Activated CD8-positive, alpha-beta memory T cell treated with anti-CD3 and anti-CD28 coated beads, Interleukin-2, amount 50 U/mL, for 4 hours (primary cell): ENCODE data around the gene MPPED1.

Experiments used
- DNase-seq: peaks from one replicate; pipeline ENCODE4 v3.0.0-alpha.2; 2020

The MPPED1 gene

GRCh38 chr22:43529934-43530333 is 118.1 kb downstream of the MPPED1 start:
- DNase-seq: no peak

DNA sequence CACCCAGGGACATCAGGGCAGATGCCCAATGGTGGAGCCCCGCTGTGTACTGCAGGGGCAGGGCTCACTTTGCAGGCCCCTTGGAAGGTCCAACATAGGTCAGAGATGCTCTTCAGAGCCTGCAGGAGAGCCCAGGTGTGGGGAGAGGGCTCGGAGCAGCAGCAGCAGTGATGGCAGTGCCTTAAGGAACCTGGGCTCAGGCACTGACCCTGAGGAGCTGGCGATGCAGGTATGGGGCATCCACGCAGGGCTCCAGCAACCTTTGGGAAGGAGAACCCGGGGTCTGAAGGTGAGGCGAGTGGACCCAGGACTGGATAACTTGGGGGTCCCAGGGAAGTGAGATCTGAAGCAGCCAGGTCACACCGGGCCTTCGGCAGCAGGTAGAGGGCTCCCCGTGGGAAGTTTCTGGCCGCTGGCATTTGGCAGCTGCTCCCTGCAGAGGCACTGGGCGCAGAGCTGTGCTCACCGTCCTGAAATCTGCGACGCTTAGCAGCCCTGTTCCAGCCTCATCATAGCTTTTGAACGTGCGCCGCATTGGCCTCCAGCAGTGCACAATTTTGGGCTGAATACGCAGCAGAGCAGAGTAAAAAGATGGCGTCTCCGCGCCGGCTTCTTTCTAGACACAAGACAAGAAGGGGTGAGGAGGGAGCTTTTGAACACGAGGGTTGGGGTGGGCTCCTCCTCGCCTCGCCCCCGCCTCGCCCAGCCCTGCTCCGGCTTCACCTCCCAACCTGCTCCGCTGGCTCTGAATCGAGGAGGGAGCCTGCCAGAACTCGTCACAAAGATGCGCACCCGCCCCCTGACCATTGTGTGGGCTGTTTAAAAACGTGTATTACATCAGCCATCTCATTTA is 118.8 kb downstream of the MPPED1 start:
- no peak for DNase-seq

DNA sequence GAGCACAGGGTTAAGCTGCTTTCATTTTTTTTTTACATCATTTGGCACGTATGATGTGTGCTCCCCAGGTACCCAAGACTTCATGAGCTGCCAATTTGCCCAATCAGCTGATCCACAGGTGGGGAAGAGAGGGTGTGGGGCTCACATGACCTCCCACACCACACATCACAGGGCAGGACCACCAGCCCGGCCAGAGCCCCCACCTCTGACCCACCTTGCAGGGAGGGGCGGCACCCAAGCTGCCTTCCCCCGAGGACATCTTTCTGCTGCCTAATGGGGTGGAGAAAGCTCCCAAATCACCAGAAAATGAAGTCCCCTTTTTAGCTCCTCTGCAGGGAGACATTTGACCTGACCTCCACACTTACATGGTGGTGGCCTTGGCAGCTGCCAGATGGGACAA is 119.8 kb downstream of the MPPED1 start:
- no peak for DNase-seq

- no peak for DNase-seq
These were observed 120.7 kb downstream of the MPPED1 start for GRCh38 chr22:43532301-43533155.

- no peak for DNase-seq
These were observed 121.3 kb downstream of the MPPED1 start for GRCh38 chr22:43533156-43533530.

GRCh38 chr22:43533656-43534428 is 122.0 kb downstream of the MPPED1 start:
- DNase-seq: no peak

DNA sequence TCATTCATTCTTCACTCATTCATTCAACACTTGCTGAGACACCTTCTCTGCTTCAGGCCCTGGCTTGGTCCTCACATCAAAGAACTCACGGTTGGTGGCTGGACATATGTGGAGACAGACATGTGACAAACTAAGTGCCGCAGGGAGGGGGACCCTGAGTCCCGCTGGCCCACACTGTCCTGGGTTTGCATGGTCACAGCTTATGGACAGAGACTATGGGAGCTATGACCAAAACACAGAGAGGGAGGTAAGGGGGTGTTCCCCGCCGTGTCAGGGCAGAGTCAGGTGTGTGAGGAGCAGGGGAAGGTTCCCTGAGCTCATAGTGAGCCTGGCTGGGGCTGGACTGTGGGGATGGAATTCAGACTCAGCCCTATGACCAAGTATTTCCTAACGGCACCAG is 123.1 kb downstream of the MPPED1 start:
- DNase-seq: no peak

DNA sequence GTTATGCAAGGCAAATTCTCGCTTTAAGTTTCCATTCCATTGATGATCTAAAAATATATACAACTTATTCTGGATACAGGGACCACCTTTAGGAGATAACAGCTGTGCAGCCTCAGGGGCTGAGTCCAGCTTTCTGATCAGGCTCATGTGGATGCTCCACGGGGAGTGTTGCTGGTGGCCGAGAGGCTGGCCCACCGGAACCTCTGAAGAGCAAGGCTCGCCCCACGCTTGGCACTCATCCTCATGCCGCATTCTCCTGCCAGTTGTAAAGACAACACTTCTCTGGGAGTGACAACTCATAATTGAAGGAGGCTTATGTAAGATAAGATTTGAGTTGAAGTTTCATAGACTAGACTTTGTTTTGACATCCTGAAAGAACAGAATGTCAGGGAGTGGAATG is 123.5 kb downstream of the MPPED1 start:
- no peak for DNase-seq

DNA sequence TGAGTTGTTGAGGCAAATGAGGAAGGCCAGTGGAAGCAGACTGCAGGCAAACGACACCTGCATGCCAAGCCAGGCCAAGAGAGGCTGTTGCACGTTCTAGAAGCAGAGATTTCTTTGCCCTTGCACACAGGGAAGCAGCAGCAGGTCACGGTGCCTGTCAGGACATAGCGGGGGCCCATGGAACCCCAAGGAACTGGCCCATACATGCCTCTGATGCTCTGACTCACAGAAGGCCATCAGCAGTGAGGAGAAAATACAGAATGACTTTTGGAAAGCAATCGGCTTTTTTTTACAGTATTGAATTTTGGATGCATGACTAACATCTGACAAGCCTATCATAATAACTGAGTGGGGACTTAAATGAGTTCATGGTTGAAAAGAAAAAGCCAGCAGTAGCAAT is 123.9 kb downstream of the MPPED1 start:
- no peak for DNase-seq

DNA sequence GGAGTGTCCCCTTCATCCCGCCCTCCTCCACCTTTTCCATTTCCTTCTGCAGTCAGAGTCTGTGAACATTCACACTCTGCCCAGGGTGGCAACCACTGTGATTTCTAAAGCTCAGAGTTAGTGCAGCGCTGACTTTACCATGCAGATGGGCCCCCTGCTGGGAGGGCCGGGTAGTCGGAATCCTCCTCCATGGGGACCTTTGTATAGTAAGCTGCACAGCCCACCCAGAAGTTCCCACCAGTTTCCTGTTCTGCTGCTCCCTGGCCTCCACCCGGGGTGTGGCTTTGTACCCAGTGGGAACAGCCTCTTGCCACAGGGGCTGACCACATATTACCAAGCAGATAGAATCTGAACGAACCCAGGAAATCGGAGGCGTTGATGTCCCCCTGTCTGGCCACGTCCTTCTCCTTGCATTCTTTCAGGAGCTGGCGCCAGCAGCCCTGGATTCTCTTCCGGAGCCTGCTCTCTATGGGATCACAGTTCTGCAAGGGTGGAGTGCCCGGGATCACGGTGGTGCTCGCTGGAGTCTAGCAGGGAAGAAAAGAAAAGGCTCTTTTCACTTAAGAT is 125.3 kb downstream of the MPPED1 start:
- DNase-seq: no peak

- no peak for DNase-seq
These were observed 128.0 kb downstream of the MPPED1 start for GRCh38 chr22:43539572-43540528.

GRCh38 chr22:43540529-43540923 is 128.7 kb downstream of the MPPED1 start:
- DNase-seq: no peak

GRCh38 chr22:43541022-43541421 is 129.2 kb downstream of the MPPED1 start:
- DNase-seq: no peak

DNA sequence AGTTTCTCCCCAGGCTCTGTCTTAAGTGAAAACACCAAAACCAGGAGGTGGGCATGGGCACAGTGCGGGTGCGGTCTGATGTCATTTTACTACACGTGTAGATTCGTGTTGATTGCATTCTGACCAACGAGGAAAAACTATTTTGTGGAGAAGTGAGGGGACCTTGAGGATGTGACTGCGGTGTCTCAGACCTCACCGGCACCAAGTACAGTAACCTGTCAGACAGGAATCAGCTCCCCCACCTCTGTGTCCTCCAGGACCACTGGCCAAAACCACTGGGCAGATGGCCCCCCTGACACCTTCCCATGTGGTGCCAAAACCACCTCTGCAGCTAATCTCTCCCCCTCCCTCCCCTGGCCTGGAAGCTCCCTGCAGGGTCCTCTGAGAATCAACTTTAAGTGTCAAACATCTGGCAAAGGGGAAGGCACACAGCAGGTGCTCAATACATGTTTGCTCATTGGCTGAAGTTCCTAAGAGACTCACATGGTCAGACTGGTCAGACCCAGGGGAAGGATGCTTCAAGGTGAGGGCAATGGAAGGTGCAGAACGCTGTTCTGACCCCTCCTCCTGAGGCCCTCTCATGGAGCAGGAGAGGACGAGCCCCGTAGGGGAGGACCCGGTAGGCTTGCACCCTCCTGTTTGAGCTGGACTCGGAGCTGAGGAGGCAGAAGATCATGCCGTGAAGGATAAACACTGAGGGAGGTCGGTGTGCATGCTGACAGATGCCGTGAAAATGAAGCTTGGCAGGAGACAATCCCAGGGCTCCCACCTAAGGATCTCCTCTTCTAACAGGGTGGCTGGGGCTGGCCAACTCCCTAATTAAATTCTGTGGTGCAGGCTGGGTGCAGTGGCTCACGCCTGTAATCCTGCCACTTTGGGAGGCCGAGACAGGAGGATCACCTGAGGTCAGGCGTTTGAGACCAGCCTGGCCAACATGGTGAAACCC is 129.9 kb downstream of the MPPED1 start:
- no peak for DNase-seq

DNA sequence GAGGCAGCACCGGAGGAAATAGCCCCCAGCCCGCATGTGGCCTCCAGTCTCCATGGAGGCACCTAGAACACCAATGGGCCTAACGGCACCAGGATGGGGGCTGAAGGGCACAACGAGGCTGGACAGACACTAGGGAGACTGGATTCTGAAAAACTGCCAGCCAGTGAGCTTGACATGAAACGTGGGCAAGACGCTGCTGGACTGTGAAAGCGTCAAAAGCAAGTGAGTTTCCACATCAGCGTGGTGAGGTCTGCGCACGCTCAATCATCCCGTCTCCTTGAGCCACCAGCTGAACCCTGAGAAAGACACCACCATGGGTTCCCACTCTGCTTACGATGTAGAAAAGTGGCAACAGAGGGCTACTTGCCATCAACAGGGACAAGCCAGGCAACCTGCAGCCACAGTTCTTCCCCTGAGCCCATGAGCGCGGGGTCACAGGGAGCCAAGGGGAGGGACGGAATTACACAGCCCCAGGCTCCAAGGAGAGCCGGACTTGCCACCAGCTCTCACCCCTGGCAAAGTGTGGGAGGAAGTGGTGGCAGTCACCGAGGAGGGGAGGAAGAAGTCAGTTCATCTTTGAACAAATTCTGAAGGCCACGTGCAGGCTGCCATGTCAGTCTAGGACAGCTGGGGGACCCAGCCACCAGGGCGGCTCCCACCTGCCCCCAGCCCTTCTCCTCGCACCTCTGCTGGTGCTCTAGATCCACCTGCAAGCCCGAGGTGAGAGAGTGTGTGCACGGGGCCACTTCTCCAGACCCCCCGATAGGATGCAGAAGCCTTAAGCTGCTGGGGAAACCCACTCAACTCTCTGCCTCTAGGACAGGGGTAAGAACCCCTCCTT is 131.1 kb downstream of the MPPED1 start:
- no peak for DNase-seq

DNA sequence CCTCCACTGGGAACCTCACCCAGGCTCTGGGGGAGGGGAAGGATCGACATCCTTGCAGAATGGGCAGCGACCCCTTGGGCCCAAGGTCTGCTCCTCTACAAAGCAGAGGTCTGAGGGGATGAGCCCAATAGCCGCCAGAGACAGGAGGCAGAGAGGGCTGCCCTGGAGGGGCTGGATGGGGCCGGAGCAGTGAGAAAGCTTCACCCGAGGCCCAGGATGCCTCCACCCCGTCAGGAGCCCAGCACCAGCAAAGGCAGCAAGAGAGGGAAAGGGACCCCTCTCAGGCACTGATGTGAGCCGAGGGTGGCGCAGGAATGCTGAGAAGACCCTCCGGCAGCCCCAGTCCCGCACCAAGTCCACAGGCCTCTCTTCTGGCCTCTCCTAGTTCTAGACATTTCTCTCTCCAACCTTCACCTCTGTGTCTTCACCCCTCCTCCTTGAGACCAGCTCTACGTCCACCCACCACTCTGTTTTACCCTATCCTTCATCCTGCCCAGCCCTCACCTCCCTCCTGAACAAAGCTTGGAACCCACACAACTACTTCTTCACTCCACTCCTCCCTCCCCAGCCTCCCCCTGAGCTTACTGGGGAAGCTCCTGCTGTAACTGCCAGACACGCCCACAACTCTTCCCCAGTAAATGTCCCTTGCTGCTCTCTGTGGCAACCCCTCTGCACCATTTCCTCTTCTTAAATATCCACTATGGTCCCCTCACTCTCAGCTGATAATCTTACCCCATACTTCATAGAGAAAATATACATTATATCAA is 131.9 kb downstream of the MPPED1 start:
- DNase-seq: no peak

DNA sequence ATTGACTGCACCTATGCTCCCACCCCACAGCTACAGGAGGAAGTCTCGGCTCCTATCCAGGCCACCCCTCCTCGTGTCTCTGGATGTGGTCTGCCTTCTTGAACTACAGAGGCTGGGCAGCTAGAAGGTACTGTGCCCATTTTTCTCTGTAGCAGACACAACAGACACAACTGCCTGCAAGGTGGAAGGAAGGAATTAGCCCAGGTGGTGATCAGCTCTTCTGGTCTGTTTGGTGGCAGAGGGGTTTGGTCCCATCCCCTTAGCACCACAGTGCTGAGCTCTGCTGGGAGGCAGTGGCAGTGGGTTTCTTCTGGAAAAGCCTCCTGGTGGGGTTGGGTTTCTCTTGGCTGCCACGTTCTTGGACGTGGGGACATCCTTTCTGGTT is 132.5 kb downstream of the MPPED1 start:
- DNase-seq: no peak

DNA sequence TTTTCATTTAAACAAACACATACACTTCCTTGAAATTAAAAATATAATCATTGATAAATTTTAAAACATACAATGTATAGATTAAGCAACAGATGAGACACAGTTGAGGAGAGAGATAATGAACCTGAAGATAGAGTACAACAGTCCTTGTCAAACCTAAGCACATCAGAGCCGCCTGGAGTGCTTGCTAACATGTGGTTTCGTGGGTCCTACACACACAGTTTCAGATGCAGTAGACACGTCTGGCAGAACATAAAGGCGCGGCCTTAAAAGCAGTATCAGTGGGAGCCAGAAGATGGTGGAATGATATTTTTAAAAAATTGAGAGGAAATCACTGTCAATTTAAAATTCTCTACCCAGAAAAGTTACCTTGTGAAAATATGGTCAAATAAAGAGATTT is 134.4 kb downstream of the MPPED1 start:
- no peak for DNase-seq
